ACHN (cell line): ENCODE measurements around the gene ASAP3.
"Not testable (repeated sequence)": the region's sequence is repeated elsewhere in the genome, so short reads cannot be mapped to it uniquely, and the experiment has no call there.

Experiments used
- DNase-seq: peaks from one replicate; pipeline ENCODE4 v3.0.0-alpha.2; 2015
- in situ Hi-C: cut with HindIII; loops from 2 replicates; pipeline ENCODE4 v1.10.0; 2017; ENCODE audit warnings: low sequenced_read_pairs, low pct_ligation_motif_present, low pct_unique_long_range_greater_than_20kb

Gene ASAP3

DNA sequence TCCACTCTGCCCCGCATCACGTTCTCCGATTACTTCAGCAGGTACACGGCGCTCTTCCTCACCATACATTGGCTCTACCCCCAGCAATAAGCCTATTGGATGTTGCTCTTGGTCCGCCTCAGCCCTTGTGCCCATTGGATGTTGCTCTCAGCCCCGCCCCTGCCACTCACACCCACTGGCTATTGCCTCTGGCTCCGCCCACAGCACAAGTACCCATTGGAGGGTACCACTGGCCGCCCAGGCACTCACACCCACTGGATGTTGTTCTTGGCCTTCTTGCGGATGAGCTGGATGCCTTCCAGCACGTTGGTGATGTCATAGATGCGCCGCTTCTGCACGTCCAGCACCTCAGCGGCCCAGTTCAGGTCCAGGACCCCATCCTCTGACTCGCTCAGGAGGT lies 37.6 kb upstream of the ASAP3 start:
- in situ Hi-C loops, result no loop called here
- DNase-seq, result no peak

DNA sequence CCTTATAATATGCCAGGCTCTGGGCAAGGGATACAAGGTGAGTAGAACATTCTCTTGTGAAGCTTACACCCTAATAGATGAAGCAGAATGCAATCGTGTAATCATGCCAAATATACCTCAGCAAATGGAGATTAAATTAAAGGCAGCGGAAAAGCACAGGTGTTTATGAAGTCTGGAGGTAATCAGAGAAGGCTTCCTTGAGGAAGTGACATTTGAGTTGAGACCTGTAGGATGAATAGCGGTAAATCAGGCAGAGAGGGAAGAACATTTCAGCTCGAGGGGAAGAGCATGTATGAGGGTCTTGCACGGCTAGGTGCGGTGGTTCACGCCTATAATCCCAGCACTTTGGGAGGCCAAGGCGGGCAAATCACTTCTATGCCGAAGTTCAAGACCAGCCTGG lies 33.6 kb upstream of the ASAP3 start:
- in situ Hi-C loops, result no loop called here
- no peak for DNase-seq

DNA sequence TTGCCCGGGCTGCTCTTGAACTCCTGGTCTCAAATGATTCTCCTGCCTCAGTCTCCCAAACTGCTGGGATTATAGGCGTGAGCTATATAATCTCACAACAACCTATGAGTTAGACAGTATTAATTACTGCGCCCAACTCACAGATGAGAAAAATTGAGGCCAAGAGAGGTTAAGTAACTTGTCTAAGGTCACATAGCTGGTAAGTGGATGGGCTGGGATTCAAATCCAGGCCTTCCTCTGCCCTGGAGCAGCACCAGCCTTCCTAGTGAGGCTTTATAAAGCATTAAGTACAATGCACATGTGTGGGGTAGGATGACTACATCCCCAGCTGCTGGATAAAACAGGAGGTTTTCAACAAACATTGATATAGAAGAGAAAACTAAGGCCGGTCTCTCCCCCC lies 31.9 kb upstream of the ASAP3 start:
- no peak for DNase-seq
- in situ Hi-C loops, result no loop called here

DNA sequence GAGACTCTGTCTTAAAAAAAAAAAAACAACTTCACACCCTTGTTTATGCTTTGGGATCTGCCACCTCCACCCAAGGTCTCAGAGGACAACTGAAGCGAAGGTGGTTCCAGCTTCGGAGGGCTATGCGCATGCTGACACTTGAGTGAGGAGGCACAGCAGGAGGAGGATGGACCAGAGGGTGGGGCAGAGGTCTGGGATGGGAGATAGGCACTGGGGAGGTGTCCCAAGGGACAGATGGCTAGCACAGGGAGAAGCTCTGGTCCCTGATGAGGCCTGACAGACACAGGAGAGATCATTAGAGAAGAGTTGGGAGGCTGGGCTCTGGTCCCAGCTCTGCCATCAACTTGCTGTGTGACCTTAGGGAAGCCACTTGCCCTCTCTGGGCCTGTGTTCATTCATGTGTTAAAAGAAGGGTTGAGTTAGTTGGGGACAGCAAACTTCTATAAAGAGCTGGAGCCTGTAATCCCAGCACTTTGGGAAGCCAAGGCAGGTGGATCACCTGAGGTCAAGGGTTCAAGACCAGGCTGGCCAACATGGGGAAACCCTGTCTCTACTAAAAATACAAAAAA lies 30.2 kb upstream of the ASAP3 start:
- in situ Hi-C loops, result no loop called here
- no peak for DNase-seq

DNA sequence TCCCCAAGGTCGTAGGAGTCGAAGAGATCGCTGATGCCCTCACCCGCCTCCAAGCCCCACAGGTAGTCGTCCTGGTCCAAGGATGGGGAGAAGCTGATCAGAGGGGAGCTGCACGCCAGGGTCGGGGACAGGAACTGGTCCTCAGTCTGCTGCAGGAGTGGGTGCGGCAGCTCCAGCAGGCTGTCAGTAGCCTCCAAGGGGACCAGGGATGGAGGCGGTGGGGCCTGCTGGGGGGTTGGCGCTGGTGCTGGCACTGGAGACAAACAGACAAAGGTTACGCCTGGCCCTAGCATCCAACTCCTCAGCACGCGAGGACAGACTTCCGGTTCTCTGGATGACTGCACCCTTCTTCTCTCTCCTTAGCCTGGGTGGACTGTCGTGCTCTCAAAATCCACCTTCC lies 25.9 kb upstream of the ASAP3 start:
- DNase-seq, result no peak
- in situ Hi-C loops, result no loop called here

DNA sequence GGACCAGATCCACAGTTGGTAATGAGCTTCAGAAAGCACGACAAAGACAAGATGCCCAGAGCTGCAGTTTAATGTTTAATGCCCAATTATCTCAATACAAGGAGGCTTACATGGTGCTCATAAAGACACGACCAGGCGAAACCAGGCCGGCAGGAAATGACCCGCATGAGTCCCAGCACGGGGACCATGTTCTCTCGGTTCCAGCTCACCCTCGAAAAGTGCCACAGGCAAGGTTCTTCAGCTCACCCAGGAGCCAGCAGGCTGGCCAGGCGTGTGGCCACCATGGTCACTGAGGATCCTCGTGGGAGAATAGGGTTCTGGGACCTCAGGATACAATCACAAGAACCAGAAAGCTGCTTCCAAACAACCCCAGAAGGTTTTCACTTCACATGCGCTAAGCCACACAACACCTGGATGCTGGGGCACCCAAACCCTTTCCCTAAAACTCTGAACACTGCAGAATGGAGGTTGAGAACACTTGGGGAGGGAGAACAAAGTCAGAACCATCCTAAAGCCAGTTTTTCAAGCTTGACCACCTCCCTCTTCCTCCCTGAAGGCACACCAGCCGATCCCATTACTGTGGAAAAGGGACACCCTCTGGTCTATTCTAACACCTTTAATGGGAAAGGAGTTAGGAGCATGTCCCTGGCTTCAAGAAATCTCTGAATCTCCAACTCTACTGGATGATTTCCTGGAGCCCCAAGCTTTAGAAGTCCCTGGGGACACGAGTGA lies 22.6 kb upstream of the ASAP3 start:
- in situ Hi-C loops, result no loop called here
- no peak for DNase-seq

DNA sequence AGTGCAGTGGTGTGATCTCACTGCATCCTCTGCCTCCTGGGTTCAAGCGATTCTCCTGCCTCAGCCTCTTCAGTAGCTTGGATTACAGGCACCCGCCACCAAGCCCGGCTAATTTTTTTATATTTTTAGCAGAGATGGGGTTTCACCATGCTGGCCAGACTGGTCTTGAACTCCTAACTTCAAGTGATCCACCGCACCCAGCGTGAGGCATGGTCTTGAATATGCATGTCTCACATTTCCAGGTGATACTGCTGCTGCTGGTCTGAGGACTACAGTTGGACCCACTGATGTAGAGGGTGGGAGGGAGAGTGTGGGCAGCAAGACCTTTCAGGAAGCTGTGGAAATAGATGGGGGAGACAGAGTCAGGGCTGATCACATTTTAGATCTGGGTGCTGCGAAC lies 21.9 kb upstream of the ASAP3 start:
- no peak for DNase-seq
- in situ Hi-C loops, result no loop called here

DNA sequence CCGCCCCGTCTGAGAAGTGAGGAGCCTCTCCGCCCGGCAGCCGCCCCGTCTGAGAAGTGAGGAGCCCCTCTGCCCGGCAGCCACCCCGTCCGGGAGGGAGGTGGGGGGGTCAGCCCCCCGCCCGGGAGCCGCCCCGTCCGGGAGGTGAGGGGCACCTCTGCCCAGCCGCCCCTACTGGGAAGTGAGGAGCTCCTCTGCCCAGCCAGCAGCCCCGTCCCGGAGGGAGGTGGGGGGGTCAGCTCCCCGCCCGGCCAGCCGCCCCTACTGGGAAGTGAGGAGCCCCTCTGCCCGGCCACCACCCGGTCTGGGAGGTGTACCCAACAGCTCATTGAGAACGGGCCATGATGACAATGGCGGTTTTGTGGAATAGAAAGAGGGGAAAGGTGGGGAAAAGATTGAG lies 20.2 kb upstream of the ASAP3 start:
- DNase-seq, in situ Hi-C loops: not testable (repeated sequence)

DNA sequence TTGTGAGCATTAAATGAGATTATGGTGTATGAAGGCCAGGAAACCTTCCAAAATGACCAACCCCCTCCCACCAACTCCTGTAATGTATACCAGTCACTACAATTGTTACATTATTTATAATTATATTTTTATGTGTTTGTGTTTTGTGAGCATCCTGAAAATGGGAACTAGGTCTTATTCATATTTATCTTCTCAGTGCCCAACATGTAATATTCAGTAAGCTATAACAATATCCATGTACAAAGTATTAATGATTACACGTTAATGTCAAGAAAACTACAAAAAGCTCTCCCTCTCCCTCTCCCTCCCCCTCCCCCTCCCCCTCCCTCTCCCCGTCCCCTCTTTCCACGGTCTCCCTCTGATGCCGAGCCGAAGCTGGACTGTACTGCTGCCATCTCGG lies 19.0 kb upstream of the ASAP3 start:
- DNase-seq, result no peak
- in situ Hi-C loops, result no loop called here

DNA sequence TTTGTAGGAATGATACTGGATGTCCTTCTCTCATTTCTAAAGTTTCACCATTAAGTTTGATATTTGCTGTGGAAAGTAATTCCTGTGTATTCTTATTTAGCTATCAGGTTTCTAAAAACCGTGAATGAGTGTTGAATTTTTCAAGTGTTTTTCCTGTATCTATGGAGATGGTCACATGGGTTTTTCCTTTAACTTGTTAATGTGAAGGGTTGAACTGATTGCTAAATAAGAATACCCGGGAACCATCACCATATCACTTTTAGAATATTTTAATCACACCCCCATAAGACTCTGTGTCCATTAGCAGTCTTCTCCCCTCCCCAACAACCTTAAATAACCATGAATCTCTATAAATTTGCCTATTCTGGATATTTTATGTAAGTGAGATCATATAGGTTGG lies 16.5 kb upstream of the ASAP3 start:
- no peak for DNase-seq
- in situ Hi-C loops, result no loop called here

DNA sequence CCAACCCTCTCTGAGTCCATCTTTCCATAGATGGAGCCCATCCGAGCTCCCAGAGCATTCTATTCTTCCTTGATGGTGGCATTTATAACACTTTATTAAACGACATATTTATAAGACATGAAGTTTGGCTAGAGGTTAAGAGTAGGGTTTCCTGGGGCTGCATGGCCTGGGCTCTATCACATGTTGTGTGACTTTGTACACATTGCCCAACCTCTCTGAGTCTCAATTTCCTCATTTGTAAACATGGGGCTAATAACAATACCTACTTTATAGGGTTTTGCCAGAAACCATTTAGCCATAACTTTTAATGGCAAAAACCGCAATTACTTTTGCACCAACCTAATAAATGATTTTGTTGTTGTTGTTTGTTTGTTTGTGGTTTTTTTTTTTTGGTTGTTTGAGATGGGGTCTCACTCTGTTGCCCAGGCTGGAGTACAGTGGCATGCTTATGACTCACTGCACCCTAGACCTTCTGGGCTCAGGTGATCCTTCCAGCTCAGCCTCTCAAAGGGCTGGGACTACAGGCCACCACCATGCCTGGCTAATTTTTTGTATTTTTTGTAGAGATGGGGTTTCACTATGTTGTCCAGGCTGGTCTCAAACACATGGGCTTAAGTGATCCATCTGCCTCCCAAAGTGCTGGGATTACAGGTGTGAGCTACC lies 13.9 kb upstream of the ASAP3 start:
- in situ Hi-C loops, result no loop called here
- no peak for DNase-seq

DNA sequence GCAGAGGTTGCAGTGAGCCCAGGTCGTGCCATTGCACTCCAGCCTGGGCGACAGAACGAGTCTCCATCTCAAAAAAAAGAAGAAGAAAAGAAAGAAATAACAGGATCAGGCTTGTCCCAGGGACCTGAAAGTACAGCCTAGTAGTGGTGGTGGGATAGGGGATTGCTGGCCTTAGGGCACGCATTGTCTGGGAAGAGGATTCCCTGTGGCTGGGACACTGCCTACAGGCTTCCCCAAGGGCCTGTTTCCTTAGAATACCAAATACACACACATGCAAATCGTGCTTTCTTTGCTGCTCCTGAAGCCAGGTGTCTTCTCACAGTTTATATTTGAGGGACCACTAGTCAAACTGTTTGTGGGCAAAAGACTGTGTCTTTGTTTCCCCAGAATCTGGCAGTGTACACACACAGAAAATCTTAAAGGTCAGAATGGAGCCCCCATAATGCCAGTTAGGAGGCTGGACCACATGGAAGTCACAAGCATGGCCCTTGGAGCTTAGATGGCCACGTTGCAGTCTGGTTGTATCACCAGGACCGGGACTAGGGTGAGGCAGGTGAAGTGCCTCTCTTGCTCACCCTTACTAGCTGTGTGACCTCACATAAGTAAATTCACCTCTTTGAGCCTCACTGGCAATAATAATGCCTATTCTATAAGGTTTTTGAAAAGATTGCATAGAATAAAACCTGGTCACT lies 12.7 kb upstream of the ASAP3 start:
- in situ Hi-C loops, result no loop called here
- no peak for DNase-seq

DNA sequence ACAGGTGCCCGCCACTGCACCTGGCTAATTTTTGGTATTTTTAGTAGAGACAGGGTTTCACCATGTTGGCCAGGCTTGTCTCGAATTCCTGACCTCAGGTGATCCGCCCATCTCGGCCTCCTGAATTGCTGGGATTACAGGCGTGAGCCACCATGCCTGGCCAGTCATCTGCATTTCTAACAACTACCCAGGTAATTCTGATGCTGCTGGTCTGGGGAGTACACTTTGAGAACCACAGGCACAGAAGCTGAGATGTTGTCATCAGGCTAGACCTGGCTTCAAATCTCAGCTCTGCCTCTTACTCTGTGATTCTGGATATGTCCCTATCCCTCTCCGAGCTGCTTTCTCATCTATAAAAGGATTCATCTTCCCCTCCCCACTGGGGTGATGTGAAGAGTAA lies 10.9 kb upstream of the ASAP3 start:
- in situ Hi-C loops, DNase-seq: not testable (repeated sequence)

DNA sequence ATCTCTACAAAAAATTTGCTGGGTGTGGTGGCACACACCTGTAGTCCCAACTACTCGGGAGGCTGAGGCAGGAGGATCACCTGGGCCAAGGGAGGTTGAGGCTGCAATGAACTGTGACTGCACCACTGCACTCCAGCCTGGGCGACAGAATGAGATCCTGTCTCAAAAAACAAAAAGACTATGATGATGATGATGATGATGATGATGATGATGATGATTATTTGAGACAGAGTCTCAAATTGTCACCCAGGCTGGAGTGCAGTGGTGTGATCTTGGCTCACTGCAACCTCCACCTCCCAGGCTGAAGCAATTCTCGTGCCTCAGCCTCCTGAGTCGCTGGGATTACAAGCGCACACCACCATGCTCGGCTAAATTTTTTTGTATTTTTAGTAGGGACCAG lies 8.8 kb upstream of the ASAP3 start:
- DNase-seq, in situ Hi-C loops: not testable (repeated sequence)

DNA sequence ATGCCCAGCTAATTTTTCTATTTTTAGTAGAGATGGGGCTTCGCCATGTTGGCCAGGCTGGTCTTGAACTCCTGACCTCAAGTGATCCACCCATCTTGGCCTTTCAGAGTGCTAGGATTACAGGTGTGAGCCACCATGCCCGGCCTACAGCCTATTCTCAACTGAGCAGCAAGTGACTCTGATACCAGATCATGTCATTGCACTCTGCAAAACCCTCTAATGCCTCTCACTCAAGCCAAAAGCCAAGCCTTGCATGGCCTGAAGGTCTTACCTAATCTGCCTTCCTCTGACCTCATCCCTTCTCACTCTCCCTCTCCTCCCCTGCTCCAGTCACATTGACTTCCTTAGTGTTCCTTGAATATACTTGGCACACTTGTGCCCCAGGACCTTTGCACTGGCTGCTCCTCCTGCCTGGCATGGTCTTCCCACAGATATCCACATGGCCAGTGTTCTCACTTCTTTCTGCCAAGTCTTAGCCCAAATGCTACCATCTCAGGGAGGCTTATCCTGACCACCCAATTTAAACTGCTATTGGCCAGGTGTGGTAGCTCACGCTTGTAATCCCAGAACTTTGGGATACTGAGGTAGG lies 8.2 kb upstream of the ASAP3 start:
- no peak for DNase-seq
- in situ Hi-C loops, result no loop called here

DNA sequence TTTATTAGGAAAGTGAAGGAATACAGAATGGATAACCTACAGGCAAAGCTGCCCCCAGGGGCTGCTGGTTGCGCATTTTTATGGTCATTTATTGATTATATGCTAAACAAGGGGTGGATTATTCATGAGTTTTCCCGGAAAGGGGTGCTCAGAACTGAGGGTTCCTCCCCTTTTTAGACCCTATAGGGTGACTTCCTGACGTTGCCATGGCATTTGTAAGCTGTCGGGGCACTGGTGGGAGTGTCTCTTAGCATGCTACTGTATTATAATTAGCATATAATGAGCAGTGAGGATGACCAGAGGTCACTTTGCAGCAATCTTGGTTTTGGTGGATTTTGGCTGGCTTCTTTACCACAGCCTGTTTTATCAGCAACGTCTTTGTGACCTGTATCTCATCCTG lies 5.9 kb upstream of the ASAP3 start:
- in situ Hi-C loops, result no loop called here
- DNase-seq, result no peak

DNA sequence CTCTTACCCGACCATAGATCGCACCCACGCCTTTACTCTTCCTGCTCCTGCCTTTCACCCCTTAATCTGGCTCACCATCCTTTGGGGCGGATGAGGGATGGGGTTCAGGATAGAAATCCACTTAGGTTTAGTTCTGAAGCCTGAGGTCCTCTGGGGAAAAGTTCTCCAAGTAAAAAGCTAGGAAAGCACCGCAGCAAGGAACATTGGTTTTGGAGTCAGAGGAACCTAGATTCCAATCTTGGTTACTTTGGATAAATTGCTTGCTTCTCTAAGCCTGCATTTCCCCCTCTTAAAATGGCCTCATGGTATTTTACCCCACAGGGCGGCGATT lies 988 bp upstream of the ASAP3 start:
- no peak for DNase-seq
- in situ Hi-C loops, result no loop called here

DNA sequence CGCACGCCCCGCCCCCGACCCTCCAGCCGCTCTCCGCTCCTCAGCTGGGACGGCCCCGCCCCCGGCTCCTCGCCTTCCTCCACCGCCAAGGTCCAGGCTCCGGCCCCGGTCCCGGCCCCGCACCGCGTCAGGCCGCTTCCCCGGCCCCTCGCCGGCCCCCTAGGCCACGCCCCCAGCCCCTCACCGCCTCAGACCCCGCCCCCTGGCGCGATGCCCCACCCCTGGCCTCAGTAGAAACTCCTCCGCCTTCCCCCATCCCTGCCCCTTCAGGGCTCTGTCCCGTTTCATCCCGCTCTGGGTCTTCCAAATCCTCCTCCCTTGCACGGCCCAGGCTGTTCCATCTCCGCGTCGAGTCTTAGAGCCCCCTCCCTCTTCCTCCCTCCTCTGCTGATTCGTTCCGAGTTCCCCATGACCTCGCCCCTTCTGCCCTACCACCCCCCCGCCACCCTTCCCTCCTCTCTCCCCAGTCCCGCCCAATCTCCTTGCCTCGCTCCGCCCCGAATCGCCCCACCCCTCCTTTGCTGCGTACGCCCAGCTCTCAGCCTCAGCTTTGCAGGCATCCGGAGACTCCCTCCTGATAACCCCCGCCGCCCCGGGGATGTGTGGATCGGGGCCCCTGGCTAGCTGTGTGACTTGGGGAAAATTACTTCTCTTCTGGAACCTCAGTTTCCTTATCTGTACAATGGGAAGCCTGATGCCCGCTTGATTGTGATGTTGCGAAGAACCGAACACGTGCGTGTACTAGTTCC lies 448 bp upstream of the ASAP3 start:
- DNase-seq, result peak; percentile 88
- in situ Hi-C loops, result no loop called here

DNA sequence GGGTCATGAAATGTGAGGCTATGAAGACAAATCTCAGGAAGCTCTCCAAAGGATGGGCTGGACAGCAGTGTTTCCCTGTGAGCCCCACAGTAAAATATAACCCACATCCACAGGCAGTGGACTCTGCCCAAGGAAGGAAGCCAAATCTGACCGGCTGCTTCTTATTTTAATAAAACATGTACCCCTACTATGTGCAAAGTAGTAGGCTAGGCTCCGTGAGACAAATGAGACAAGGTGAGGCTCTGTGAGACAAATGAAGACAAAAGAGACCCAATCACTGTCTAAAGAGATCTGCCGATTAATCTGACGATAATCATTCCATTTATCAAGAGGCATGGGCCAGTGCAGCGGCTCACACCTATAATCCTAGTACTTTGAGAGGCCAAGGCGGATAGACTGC lies 2.1 kb downstream of the ASAP3 start:
- no peak for DNase-seq
- in situ Hi-C loops, result no loop called here
